HG03280 (cell line): Measurements from ENCODE around the gene ARX.

Experiments used
- ATAC-seq: cut with Tn5 transposase; IDR thresholded peaks from one replicate; pipeline ENCODE4 v1.9.1; 2021; ENCODE audit warnings: mild to moderate bottlenecking, moderate library complexity; ENCODE audit not compliant: unreplicated experiment

ARX gene

DNA sequence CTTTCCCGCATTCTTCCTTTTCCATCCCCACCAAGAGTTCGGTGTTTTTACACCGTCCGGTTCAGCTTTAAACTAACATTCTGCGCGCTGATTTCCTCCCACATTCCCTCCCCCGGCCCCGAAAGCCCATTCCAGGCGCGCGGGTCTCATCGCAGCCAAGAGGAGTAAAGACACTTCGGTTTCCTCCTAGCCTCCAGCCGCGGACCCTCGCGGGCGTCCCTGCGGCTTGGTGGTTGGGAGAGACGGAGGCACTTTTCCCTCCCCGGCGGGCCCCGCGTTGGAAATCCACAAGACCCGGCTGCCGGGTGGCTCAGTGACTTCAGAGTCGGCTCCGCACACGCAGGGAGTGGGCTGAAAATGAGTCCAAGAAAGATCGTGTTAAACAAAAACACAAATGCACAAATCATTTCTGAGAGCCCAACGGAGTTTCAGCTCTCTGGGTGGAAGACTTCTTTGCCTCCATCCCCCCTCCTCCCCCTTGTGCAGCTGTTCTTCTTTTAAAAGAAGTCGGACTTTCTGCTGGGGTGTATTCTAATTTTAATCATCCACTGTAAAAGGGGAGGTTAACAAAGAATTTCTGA is 2.0 kb upstream of the ARX start:
- ATAC-seq = no peak

GRCh38 chrX:25016938-25017598 is 1.3 kb upstream of the ARX start:
- no peak for ATAC-seq

DNA sequence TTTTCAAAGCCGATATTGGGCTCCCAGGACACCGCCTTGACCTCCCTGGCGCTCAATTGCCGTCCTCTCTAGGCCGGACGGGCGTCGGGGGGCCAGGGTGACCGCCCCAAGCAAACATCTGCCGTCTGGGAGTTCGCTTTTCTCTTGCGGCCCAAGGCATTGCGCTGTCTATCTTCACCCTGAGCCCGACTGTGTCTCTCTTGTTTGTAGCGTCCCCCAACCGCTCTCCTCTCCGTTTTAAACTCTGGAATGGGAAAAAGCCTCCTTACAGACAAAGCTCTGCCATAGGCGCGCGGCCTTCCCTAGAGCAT is 551 bp upstream of the ARX start:
- ATAC-seq = no peak

GRCh38 chrX:25014366-25014838 is 1.4 kb downstream of the ARX start:
- ATAC-seq = no peak

DNA sequence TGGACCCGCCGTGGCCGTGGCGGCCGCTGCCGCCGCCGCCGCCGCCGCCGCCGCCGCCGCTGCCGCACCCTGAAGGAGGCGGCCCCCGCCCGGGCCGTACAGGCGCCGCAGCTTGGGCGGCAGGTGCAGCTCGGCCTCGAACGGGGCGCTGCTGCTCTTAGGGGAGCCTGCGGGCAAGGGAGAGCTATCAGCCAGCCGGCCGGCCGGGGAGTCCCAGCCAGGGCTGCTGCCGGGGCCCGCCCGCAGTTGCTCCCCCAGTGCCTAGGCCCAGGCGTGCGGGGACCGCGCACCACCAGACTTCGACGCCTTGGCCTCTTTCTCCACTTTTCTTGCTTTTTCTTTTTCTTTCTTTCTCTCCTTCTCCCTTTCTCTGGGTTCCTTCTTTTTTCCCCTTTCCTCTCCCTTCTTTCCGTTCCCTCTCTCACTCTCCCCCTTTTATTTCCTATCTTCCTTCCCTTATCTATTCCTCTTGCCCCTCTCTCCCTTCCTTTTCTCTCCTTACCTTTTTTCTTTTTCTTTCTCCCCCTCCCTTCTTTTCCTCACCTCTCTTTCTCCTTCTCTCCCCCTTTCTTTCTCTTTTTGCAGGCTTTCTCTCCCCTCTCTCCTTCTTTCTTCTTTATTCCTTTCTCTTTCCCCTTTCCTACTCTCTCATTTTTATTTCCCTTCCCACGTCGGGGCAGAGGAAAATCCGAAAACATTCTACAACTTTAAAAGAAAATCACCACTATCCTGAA is 2.0 kb downstream of the ARX start:
- no peak for ATAC-seq

GRCh38 chrX:25012793-25013631 is 2.8 kb downstream of the ARX start:
- ATAC-seq = no peak

- no peak for ATAC-seq
Measured at GRCh38 chrX:25012433-25012735, 3.4 kb downstream of the ARX start.

- no peak for ATAC-seq
Measured at GRCh38 chrX:25011589-25012432, 4.0 kb downstream of the ARX start.

GRCh38 chrX:25010784-25011588 is 4.8 kb downstream of the ARX start:
- no peak for ATAC-seq

DNA sequence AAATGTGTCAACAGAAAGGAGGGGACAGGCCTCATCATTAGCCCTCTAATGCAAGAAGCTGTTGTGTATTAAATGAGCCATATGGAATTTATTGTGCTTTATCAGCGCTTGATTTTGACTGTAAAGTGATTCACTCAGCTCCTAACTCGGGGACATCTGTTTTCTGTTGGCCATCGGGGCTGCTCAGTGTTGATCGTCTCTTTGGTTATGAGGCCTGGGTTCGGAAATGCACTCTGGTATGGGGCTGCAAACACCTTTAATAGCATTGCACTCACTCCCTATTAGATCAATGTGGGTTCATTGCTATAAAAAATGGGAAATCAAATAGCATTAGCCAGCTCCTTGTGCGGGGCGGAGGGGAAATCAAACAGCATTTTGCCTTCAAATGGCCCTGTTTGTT is 6.4 kb downstream of the ARX start:
- no peak for ATAC-seq

DNA sequence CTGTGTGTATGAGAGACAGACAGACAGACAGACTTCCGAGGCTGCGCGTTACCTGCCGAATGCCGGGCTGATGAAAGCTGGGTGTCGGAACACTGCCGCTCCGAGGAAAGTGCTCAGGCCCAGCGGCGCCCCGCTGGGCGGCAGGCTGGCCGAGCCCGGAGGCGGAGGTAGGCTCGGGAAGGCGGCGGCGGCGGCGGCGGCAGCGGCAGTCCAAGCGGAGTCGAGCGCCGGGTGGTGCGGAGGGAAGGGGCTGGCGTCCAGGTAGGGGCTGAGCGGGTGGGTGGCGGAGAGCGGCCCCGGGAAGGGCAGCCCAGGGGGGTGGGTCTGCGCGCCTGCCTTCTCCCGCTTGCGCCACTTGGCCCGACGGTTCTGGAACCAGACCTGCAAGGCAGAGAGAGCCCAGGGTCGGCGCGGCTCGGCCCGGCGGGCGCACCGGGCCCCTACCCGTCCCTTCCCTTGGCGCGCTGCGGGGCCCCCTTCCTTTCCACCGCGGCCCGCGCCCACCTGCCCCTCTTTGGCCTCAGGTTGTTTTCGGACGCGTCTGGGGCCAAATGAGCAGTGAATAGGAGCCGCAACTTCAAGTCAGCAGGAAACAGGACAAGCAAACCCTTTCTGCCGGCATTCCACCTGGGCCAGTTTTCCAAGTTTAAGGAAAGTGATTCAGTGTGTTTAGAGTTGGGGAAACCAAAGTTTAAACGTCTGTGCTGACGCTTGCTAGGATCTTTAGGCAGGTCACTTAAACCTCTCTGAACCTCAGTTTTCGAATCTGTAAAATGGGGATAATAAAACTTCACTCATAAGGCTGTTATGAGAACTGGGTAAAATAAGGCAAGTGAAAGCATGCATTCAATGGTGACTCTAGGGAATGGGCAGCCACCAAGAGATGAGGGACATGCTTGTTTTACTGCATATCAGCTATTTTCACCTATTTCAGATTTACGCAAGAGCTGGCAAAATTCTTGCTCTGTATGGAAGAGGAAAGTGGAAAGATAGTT is 8.4 kb downstream of the ARX start:
- ATAC-seq = no peak

DNA sequence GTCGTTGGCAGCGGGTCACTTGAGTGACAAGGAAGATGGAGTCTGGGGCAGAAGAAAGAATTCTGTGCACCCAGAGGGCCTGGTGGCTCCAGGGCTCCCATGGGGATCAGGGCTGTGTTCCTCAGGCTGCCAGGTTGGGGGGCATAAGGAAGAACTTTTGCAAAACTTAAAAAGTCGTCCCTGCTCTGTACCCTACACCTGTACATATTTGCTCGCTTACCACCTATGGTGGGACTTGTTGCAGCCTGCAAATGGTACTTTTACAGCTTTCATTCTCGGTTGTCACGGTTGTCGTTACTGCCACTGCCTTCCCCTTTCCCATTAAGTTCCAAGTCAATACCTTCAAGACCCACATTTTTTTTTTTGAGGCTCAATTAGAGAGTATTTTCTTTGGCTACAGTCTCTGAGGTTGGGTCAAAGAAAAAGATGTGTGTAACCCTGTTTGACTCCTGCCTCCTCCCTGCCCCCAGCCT is 9.1 kb downstream of the ARX start:
- ATAC-seq = no peak

DNA sequence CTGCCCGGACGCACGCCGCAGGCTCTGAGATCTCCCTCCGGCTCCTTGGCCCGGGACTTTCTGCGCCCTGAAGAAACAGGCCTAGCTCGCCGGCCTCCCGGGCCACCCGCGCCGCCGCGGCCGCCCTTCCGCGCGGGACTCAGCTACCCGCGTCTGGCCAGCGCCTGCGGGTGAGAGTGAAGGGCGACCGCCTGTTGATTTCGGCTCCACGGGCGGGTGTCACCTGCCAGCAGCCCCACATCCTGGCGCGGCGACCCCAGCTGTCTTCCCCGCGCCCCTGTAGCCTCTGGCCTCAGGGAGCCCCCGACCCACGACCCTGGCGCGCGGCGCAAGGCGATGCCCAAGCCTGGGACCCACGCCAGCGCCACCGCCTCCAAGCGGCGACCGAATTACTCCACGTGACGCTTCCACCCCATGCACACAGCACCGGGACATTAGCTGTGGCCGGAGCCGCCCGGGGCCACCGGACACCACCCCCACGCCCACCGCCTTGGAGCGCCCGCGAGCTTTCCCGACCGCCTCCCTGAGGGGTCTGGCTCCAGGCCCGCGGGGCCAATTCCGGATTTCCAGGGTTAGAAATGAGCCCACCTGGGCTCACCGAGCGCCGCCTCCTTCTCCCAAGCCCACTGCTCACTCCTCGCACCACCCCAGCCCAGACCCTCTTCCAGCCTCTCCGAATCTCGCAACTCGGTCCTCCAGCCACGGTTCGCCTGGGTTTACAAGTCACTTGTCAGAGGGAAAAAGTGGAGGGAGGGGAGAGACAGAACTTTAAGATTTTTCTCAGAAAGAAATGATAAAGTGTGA is 10.2 kb downstream of the ARX start:
- no peak for ATAC-seq

GRCh38 chrX:25005034-25005381 is 10.8 kb downstream of the ARX start:
- ATAC-seq = no peak

DNA sequence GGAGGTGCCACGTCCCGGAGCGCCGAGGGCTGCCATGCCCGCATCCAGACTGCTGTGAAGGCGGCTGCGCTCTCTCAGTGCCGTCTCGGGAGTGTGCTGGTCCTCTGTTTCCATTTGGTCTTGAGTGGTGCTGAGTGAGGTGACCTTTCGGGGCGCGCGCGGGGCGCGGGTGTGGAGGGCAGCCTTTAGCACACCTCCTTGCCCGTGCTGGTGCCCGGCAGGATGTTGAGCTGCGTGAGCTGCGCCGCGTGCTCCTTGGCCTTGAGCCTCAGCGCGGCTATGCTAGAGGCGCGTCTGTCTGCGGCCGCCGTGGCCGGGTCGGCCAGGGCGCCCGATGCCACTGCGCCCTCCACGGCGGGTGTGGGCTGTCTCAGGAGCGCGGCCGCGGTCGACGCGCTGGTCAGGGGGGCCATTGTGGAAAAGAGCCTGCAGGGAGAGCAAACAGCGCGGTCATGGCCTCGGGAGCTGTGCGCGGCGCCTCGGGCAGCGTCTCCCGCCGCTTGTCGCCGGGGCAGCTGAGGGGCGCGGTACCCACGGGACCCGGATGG is 11.2 kb downstream of the ARX start:
- no peak for ATAC-seq

- no peak for ATAC-seq
Measured at GRCh38 chrX:25004040-25004439, 11.7 kb downstream of the ARX start.

GRCh38 chrX:25003066-25003849 is 12.5 kb downstream of the ARX start:
- no peak for ATAC-seq
